GM20000 (cell line): Measurements from ENCODE around the gene FAM20A.
"Not testable (repeated sequence)": the region's sequence is repeated elsewhere in the genome, so short reads cannot be mapped to it uniquely, and the experiment has no call there.

Experiments
- DNase-seq: peaks from one replicate; pipeline ENCODE4 v3.0.0; 2012; ENCODE audit warnings: low spot score
- TF ChIP-seq, protein P1 (sequence below): IDR thresholded peaks from 2 replicates; pipeline ENCODE4 v1.5.1; 2012; ENCODE audit warnings: mild to moderate bottlenecking, control low read depth; ENCODE audit errors: extremely low read depth, missing control alignments

FAM20A gene

GRCh38 chr17:68533887-68534694 lies 67.1 kb downstream of the FAM20A start:
- no peak for DNase-seq
- TF ChIP-seq, protein P1, sequence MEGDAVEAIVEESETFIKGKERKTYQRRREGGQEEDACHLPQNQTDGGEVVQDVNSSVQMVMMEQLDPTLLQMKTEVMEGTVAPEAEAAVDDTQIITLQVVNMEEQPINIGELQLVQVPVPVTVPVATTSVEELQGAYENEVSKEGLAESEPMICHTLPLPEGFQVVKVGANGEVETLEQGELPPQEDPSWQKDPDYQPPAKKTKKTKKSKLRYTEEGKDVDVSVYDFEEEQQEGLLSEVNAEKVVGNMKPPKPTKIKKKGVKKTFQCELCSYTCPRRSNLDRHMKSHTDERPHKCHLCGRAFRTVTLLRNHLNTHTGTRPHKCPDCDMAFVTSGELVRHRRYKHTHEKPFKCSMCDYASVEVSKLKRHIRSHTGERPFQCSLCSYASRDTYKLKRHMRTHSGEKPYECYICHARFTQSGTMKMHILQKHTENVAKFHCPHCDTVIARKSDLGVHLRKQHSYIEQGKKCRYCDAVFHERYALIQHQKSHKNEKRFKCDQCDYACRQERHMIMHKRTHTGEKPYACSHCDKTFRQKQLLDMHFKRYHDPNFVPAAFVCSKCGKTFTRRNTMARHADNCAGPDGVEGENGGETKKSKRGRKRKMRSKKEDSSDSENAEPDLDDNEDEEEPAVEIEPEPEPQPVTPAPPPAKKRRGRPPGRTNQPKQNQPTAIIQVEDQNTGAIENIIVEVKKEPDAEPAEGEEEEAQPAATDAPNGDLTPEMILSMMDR, result no peak

GRCh38 chr17:68532826-68533225 lies 68.3 kb downstream of the FAM20A start:
- TF ChIP-seq, protein P1, result no peak
- no peak for DNase-seq

DNA sequence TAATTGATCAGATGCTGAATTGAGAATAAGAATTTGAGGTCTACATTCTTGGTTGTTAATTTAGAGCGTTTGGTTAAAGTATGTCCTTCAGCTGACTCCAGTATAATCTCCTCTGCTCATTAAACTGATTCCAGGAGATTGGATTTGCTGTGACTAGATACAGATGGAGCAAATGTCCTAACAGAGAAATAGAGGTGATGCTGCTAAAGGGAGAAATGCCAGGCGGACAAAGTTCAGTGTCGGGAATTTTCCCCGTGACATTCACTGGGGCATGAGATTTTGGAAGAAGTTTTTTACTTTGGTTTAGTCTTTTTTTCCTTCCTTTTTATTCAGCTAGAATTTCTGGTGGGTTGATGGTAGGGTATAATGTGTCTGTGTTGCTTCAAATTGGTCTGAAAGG lies 69.9 kb downstream of the FAM20A start:
- TF ChIP-seq, protein P1, result no peak
- DNase-seq, result no peak

DNA sequence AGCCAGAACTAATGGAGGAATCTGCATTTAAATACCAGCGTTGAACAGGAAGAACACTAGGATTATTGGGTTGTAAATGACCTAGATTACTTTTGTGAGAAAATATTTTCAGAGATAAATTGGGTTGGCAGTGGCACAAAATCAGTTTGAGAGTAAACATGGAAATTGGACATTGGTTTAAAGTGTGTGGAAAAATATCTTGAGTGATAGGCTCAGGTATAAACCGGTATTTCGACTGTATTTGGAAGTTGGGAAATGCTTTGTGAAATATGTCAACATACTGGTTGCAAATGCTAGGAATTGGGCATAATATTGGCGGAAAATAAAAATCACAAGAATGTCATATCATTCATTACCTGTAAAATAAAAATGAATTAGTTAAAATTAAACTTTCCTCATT lies 73.9 kb downstream of the FAM20A start:
- DNase-seq, result no peak
- TF ChIP-seq, protein P1, result no peak

GRCh38 chr17:68526548-68526947 lies 74.6 kb downstream of the FAM20A start:
- TF ChIP-seq, protein P1, result no peak
- DNase-seq, result no peak

- TF ChIP-seq, protein P1, result no peak
- no peak for DNase-seq
Measured at GRCh38 chr17:68522266-68522665, 78.9 kb downstream of the FAM20A start.

DNA sequence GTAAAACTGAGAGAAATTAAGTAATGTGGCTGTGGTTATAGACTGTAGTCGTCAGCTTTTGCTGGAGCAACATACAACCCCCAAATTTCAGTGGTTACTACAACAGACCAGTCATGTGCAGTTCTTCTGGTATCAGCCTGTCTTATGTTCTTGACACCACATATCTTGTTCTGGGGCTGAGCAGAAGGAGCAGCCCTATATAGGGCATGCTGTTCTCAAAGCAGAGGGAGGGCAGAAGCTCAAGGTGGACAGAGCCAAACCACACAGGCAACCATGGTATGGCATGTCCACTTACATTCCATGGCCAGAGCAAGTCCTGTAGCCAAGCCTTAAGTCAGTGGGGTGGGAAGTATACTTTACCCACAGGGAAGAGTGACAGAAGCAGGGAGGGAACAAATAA lies 81.3 kb downstream of the FAM20A start:
- no peak for DNase-seq

GRCh38 chr17:68519051-68519450 lies 82.1 kb downstream of the FAM20A start:
- not testable (repeated sequence) for DNase-seq

More for the DNA sequence above, 81.3 kb downstream of the FAM20A start:
- TF ChIP-seq, protein P1, result no peak
